Uterus (tissue), 2 donors: ENCODE results near the gene CEP350.

Experiments
- CTCF ChIP-seq, 4 experiments: fragments of 200-600 bp in 2 of 4; fragments of 450-650 bp in 2 of 4; sonication (generic) in 2 of 4; IDR thresholded peaks; one replicate each; pipeline ENCODE4 v1.5.1; 2016 to 2019; ENCODE audit warnings: antibody characterized with exemption in 4 of 4, mild to moderate bottlenecking in 2 of 4, moderate library complexity in 1 of 4
- POLR2A ChIP-seq, 2 donors: fragments of 450-650 bp; IDR thresholded peaks; one replicate each; pipeline ENCODE4 v1.6.1; 2016; ENCODE audit warnings: antibody characterized with exemption in 2 of 2, mild to moderate bottlenecking in 1 of 2, moderate library complexity in 1 of 2

GRCh38 chr1:180029524-180030135 lies 75.0 kb downstream of the CEP350 start:
- no peak for TF ChIP-seq POLR2A (IDR thresholded peaks at IDR 0.05)
- TF ChIP-seq CTCF (IDR thresholded peaks at IDR 0.05), result no peak
